Glomerular endothelial cell (primary cell): Measurements from ENCODE around the gene PPIP5K1. TPM values are rescaled to one million over a fixed set of nuclear protein-coding genes. Genes with fewer than 3 reads are reported as not detected.

Source experiments
- DNase-seq: peaks from one replicate; pipeline ENCODE4 v3.0.0-alpha.2; 2011; ENCODE audit warnings: low read depth, low spot score; ENCODE audit errors: extremely low read depth
- total RNA-seq: library from RNA; depleted of rRNA; stranded (reverse); fragments of >200 nt; gene quantifications from 2 replicates; pipeline ENCODE4 v1.2.3, GENCODE V29; 2015

The PPIP5K1 gene
- total RNA-seq, 1 donor from 2014 or later: 10.8 TPM

GRCh38 chr15:43492673-43493601 lies 97.1 kb downstream of the PPIP5K1 start, which contains the start of gene TP53BP1:
Gene TP53BP1, minus strand, starts transcription at chr15:43493156. Its CDS starts 113 bp downstream, at chr15:43493043.
- DNase-seq: peak; percentile 58

- DNase-seq: no peak
Observed at GRCh38 chr15:43492266-43492665, 97.7 kb downstream of the PPIP5K1 start.

DNA sequence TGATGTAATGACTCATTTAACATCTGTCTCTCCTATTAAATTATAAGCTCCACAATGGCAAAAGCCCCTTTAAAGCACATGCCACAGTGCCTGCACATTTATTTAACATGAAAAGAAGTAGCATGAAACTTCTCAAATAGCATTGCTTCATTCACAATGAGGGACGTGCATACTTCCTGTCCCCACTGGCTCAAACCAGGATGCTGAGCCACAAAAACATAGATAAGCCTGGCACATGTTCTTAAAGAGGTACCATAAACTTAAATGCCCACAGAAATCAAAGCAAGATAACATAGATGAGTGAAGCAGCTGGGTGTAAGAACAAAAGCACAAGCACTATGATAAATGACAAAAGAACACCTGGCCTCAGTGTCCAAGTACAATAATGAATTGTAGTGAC lies 100.8 kb downstream of the PPIP5K1 start:
- DNase-seq: no peak

DNA sequence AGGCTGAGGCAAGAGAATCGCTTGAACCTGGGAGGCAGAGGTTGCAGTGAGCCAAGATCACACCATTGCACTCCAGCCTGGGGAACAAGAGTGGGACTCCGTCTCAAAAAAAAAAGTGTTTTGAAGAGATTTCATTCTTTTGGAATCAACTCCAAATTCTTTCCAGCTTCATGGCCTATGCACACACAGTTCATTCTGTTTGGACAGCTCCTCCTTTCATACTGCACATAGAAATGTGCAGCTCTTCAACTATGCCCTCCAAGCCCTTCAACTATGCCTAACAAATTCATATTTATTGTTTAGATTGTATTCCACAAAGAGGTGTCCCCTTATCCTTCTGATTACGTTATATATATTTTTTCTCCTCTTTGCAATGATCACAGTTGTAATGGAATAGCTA lies 101.2 kb downstream of the PPIP5K1 start:
- no peak for DNase-seq

GRCh38 chr15:43487271-43487895 lies 102.6 kb downstream of the PPIP5K1 start:
- no peak for DNase-seq

GRCh38 chr15:43484455-43484854 lies 105.6 kb downstream of the PPIP5K1 start:
- no peak for DNase-seq

Other genes with a start within 250 kb of the PPIP5K1 start
- gene ZSCAN29, start 219.2 kb downstream of the PPIP5K1 start, total RNA-seq: 5.7 and 14.5 TPM in 2 replicates
- 9.0 and 11.3 TPM in 2 replicates for gene TUBGCP4, start 219.1 kb downstream of the PPIP5K1 start, total RNA-seq
- gene TP53BP1, start 97.1 kb downstream of the PPIP5K1 start, total RNA-seq: 41.6 and 62.0 TPM in 2 replicates
- 9.4 and 10.8 TPM in 2 replicates for gene MAP1A, start 72.6 kb downstream of the PPIP5K1 start, total RNA-seq
- gene CKMT1B, start 3.8 kb upstream of the PPIP5K1 start, total RNA-seq: not detected in 2 replicates
- 0.15 TPM in 1 of 2 replicates, not detected in the other for gene STRC, start 28.6 kb upstream of the PPIP5K1 start, total RNA-seq
- 0.10 and 0.29 TPM in 2 replicates for gene CATSPER2, start 58.6 kb upstream of the PPIP5K1 start, total RNA-seq
- not detected in 2 replicates for gene CKMT1A, start 103.7 kb upstream of the PPIP5K1 start, total RNA-seq
- 425 and 497 TPM in 2 replicates for gene PDIA3, start 156.2 kb upstream of the PPIP5K1 start, total RNA-seq
- gene ELL3, start 186.8 kb upstream of the PPIP5K1 start, total RNA-seq: 2.1 and 3.6 TPM in 2 replicates
- 1,411 and 2,053 TPM in 2 replicates for gene SERF2, start 202.1 kb upstream of the PPIP5K1 start, total RNA-seq
- not detected in 2 replicates for gene SERINC4, start 210.0 kb upstream of the PPIP5K1 start, total RNA-seq
- 14.8 and 17.2 TPM in 2 replicates for gene HYPK, start 210.4 kb upstream of the PPIP5K1 start, total RNA-seq
- gene MFAP1, start 234.5 kb upstream of the PPIP5K1 start, total RNA-seq: 16.5 and 18.8 TPM in 2 replicates
- 1.8 and 6.6 TPM in 2 replicates for gene WDR76, start 236.8 kb upstream of the PPIP5K1 start, total RNA-seq